Measurements from ENCODE around the gene MYO5B.

GRCh38 chr18:50022985-50023384 is 172.0 kb downstream of the MYO5B start:
- no peak for TF ChIP-seq CTCF (IDR thresholded peaks at IDR 0.05)
- TF ChIP-seq POLR2A (IDR thresholded peaks at IDR 0.05): no peak

All from lower leg skin (tissue), 3 donors.